Measurements from ENCODE around the gene EDEM3.

The EDEM3 gene

GRCh38 chr1:184669391-184669790 lies 85.3 kb downstream of the EDEM3 start:
- DNase-seq: no peak

DNA sequence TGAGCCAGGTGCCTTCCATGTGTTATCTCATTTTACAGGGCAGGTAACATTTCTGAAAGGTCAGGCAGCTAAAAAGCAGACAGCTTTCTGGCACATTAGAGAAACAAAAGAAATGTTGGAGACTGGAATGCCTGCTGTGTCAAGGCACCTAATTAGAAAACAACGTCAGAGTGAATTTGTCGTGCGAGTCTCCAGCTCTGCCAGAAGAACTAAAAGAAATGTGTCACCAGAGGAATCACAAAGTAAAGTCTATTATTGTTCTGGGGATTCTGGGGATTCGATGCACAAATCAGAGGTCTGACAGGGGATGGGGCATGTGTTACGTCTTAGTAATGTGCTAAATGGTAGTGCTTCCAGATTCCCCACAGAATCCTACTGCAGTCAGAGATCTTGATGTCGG lies 89.3 kb downstream of the EDEM3 start:
- DNase-seq: no peak

- no peak for DNase-seq
Observed at GRCh38 chr1:184664661-184665060, 90.0 kb downstream of the EDEM3 start.

- DNase-seq: peak; percentile 28 to 88 (median 78)
Observed at GRCh38 chr1:184664042-184664660, 90.5 kb downstream of the EDEM3 start.

DNA sequence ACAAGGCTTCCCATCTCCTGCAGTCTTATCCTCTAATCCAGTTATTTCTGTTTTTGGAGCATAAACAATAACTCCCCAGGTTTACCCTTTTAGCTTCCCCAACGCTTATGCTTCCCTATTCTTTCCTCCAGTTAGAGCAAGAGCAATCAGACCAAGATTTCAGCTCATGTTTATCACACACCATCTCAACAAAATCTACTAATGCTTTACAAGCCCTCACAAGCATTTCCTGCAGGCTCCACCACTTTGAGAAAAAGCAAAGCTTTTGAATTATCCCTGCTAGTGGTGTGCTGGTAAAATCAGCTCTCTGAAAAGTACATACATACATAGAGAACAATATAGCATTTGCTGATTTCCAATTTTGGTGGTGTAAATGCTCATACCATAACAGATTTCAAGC lies 92.9 kb downstream of the EDEM3 start:
- DNase-seq: no peak

DNA sequence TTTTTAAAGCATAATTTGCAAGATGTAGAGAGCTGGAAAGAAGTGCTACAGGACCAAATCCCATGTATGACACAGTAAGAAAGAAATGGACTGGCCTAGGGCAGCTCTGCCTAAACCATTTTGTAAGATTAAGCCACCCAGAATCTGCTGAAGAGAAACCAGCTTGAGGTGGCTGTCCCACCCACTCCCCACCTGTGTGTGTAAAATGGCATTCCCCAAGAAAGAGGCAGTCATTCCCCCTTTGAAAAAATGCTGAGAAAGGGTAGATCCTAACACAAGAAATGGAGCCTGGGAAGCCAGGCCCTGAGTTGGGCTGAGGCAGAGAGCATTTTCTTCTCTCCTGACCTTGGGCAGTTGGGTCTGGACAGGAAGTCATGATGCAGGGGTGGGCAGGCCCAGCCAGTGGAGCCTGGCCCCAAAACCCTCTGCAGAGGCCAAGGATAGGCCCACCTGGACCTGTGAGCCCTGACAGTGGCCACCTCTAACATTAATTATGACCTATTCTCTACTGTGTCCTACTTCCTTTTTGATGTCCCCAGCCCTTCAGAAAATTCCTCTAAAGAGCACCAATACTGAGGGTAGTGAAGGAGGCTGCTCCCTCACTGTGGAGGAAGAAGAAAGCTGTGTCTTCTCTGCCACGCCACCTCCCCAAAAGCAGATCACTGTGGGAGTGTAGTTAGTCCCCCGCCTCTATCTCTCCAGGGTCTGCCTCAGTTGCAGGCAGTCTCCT lies 94.0 kb downstream of the EDEM3 start:
- DNase-seq: no peak

- DNase-seq: peak in 1 of 3 experiments; percentile 13
Observed at GRCh38 chr1:184658055-184658454, 96.6 kb downstream of the EDEM3 start.

DNA sequence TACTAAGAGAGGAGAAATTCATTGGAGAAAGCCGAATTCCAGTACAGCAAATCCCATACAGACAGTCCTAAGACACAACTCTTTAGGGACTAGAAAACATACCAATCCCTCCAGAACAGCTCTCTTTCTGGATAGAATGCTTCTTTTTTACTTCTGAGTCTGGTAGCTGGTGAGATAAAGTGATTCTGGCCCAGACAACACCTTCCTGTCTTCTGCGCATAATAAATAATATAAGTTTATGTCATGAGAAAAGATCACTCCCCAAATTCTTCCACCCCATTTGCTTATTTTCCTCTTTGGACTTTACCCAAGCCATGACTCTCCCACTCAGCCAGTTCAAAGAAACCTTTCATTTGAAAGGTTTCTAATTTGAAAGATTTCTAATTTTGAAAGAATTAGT lies 98.4 kb downstream of the EDEM3 start:
- DNase-seq: no peak

- DNase-seq: no peak
Observed at GRCh38 chr1:184655185-184655584, 99.5 kb downstream of the EDEM3 start.

- DNase-seq: peak in 1 of 3 experiments; percentile 4
Observed at GRCh38 chr1:184650177-184650866, 104.3 kb downstream of the EDEM3 start.

- DNase-seq: no peak
Observed at GRCh38 chr1:184649451-184649888, 105.2 kb downstream of the EDEM3 start.

DNA sequence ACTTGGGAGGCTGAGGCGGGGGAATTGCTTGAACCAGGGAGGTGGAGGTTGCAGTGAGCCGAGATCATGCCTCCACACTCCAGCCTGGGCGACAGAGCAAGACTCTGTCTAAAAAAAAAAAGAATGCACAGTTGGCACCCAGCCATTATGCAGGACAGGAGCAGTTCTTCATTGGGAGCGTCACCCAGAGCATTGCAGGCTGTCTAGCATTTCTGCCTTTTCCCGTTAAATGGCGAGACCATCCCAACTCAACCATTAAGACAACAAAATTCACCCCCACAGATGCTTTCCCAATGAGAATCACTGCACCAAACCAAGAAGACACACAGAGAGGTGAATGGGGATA lies 105.8 kb downstream of the EDEM3 start:
- DNase-seq: no peak

GRCh38 chr1:184648160-184648855 lies 106.3 kb downstream of the EDEM3 start:
- DNase-seq: no peak

DNA sequence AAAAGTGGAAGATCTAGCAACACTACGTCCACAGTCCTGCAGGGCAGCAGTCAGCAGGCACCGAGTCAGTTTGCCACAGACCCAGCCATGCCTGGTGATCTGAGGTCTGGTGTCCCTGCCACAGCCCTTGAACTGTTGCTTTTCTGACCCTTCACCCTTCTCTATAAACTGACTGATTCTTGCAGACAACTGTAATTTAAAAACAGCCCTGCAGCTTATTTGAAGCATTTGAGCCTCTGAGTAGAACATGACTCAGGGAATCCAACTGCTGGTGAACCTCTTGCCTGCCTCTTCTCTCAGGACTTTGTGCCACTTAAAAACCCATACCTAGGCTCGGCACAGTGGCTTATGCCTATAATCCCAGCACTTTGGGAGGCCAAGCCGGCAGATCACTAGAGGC lies 107.2 kb downstream of the EDEM3 start:
- no peak for DNase-seq

DNA sequence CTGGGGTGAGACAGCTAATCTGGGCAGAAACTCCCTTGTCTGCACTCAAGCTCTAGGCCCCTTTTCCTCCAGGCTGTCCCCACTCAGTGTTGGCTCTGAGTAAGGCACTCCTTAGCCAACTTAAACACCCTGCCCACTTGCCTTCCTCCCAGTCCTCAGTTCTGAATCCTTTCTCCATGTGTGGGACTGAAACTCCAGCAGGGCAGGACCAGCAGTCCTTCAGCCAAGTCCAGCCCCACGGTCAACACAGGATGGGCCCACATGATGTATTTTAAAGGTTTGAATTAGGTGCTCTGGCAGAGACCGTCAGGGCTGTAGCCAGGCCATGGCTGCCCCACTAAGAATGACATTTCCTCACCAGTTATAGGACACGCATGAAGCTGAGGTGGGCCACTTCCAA lies 107.8 kb downstream of the EDEM3 start:
- no peak for DNase-seq

GRCh38 chr1:184646178-184646701 lies 108.4 kb downstream of the EDEM3 start:
- no peak for DNase-seq

DNA sequence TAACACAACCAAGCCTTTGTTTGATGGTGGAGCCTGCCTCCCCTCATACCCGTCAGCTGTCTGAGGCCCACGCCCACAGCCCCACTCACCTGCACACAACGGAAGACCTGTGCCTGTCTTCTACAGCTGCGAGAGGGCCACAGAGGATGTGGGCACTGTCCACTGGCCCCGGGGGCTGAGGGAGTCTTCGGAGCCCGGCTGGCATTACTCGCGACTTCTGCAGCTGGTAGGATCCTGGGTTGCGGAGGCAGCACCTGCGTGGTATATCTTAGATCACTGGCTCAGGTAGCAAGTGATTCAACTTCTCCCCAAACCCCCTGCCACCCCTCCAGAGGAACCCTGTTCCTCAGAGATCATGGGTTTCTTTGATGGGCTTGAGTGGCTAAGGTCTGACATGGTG lies 109.9 kb downstream of the EDEM3 start:
- no peak for DNase-seq

- no peak for DNase-seq
Observed at GRCh38 chr1:184643661-184644060, 111.0 kb downstream of the EDEM3 start.

GRCh38 chr1:184641894-184642293 lies 112.8 kb downstream of the EDEM3 start:
- DNase-seq: no peak

GRCh38 chr1:184640505-184640904 lies 114.2 kb downstream of the EDEM3 start:
- no peak for DNase-seq
